HepG2 (cell line): ENCODE data around the gene PRM2. TPM values are rescaled to one million over a fixed set of nuclear protein-coding genes. Genes with fewer than 3 reads are reported as not detected.

ENCODE experiments used
- ATAC-seq: fragments of 200-7000 bp; cut with Tn5 transposase; 3 replicates; pipeline ENCODE4 v1.9.1; 2020; ENCODE audit warnings: mild to moderate bottlenecking, moderate library complexity
- BruUV-seq: library from RNA; stranded (reverse); fragments of 400-500 nt; replicated peaks from 2 replicates; lab custom pipeline; 2021; lab: Mats Ljungman, UMichigan
- CTCF ChIA-PET: fragments of 300-600 bp; formaldehyde crosslinking; extraction: SDS; loops from one replicate; lab custom pipeline; 2021; ENCODE audit warnings: low total read pairs, inconsistent platforms, low intra/inter-chr PET ratio; lab: Yijun Ruan, JAX
- POLR2A ChIA-PET: fragments of 350-600 bp; sonication (Branson Sonifier 250); formaldehyde crosslinking; loops from one replicate; lab custom pipeline; 2020; ENCODE audit warnings: antibody characterized with exemption, inconsistent platforms; lab: Yijun Ruan, JAX
- DNase-seq: peaks from one replicate; pipeline ENCODE4 v3.0.0-alpha.2; 2015; ENCODE audit warnings: low spot score
- FAIRE-seq: peaks from 3 replicates; lab custom pipeline; 2011; peaks lifted over from hg19 to GRCh38; lab: Jason Lieb, UNC
- H2AFZ ChIP-seq: one replicate; pipeline ENCODE4 v1.6.1; 2011; ENCODE audit warnings: low read length, inconsistent platforms
- H3K27ac ChIP-seq: fragments of 300-600 bp; 3 replicates; pipeline ENCODE4 v1.8.0; 2011; ENCODE audit warnings: mixed run types, mild to moderate bottlenecking, mixed read lengths, low read length, inconsistent platforms; ENCODE audit not compliant: insufficient read depth; ENCODE audit errors: extremely low read length
- H3K27me3 ChIP-seq, 2 experiments: fragments of 200-600 bp in 1 of 2; 2 replicates in 1 of 2; 3 replicates in 1 of 2; pipeline versions ENCODE4 v1.6.0 to v1.8.0; 2011; ENCODE audit warnings: low read length in 2 of 2, mild to moderate bottlenecking in 2 of 2, moderate library complexity in 2 of 2, inconsistent platforms in 1 of 2; ENCODE audit not compliant: insufficient read depth in 2 of 2, control insufficient read depth in 1 of 2
- H3K36me3 ChIP-seq, 2 experiments: fragments of 200-600 bp in 1 of 2; replicated peaks in 1 of 2; 2 replicates in 1 of 2; 3 replicates in 1 of 2; pipeline versions ENCODE4 v1.5.1 to v1.8.0; 2011; ENCODE audit warnings: low read length in 2 of 2, inconsistent platforms in 1 of 2; ENCODE audit not compliant: insufficient read depth in 2 of 2, control insufficient read depth in 1 of 2
- H3K4me1 ChIP-seq: 2 replicates; pipeline ENCODE4 v1.5.1; 2012; ENCODE audit warnings: low read length, inconsistent platforms; ENCODE audit not compliant: insufficient read depth
- H3K4me2 ChIP-seq: 2 replicates; pipeline ENCODE4 v1.6.0; 2011; ENCODE audit warnings: low read depth, low read length, inconsistent platforms
- H3K4me3 ChIP-seq, 3 experiments: fragments of 200-600 bp in 1 of 3; sonication (generic), shearing (Covaris generic) in 1 of 3; replicated peaks in 1 of 3; 2 replicates each; pipeline ENCODE4 v1.5.1; 2011 to 2016; ENCODE audit warnings: low read length in 3 of 3, inconsistent platforms in 2 of 3, low read depth in 2 of 3, mild to moderate bottlenecking in 2 of 3, control low read depth in 1 of 3, mixed read lengths in 1 of 3; ENCODE audit not compliant: insufficient read depth in 1 of 3
- H3K79me2 ChIP-seq: one replicate; pipeline ENCODE4 v1.6.1; 2011; ENCODE audit warnings: low read length, inconsistent platforms; ENCODE audit not compliant: insufficient read depth
- H3K9ac ChIP-seq: 2 replicates; pipeline ENCODE4 v1.6.0; 2011; ENCODE audit warnings: mild to moderate bottlenecking, low read depth, low read length, inconsistent platforms; ENCODE audit not compliant: insufficient read depth
- H3K9me3 ChIP-seq: 2 replicates; pipeline ENCODE4 v1.5.1; 2012; ENCODE audit warnings: mild to moderate bottlenecking, low read length
- H4K20me1 ChIP-seq: 2 replicates; pipeline ENCODE4 v1.6.0; 2011; ENCODE audit warnings: inconsistent platforms, mild to moderate bottlenecking, low read length, moderate library complexity; ENCODE audit not compliant: insufficient read depth
- HMGA1 ChIP-seq: sonication (generic); formaldehyde crosslinking; conservative IDR thresholded peaks from 2 replicates; pipeline ENCODE4 v1.4.0; 2020; ENCODE audit warnings: missing genetic modification reagents
- NCOR1 ChIP-seq: fragments of 200-600 bp; sonication (generic); IDR thresholded peaks from 2 replicates; pipeline ENCODE4 v1.7.0; 2017; ENCODE audit warnings: antibody characterized with exemption, low read length, borderline replicate concordance
- NFYB ChIP-seq: sonication (generic); formaldehyde crosslinking; IDR thresholded peaks from 2 replicates; pipeline ENCODE4 v1.4.0; 2020; ENCODE audit warnings: missing genetic modification reagents
- RARA ChIP-seq: IDR thresholded peaks from 2 replicates; pipeline ENCODE4 v1.6.1; 2016; ENCODE audit warnings: missing genetic modification reagents, missing compliant biosample characterization
- ZBTB20 ChIP-seq: sonication (generic); formaldehyde crosslinking; IDR thresholded peaks from 2 replicates; pipeline ENCODE4 v1.8.1; 2023; ENCODE audit warnings: missing genetic modification reagents, low read depth, mild to moderate bottlenecking, borderline replicate concordance
- ZEB1 ChIP-seq: IDR thresholded peaks from 2 replicates; pipeline ENCODE4 v1.6.1; 2012; ENCODE audit warnings: mild to moderate bottlenecking, low read depth, inconsistent platforms; ENCODE audit not compliant: insufficient replicate concordance
- ZNF3 ChIP-seq: IDR thresholded peaks from 2 replicates; pipeline ENCODE4 v1.7.0; 2017; ENCODE audit warnings: inconsistent platforms
- ZNF329 ChIP-seq: sonication (generic); formaldehyde crosslinking; IDR thresholded peaks from 2 replicates; pipeline ENCODE4 v1.9.0; 2021; ENCODE audit warnings: low read depth, mild to moderate bottlenecking, missing genetic modification reagents
- ZNF547 ChIP-seq: sonication (generic); formaldehyde crosslinking; IDR thresholded peaks from 2 replicates; pipeline ENCODE4 v1.5.1; 2020; ENCODE audit warnings: mild to moderate bottlenecking, missing genetic modification reagents
- WGBS: methylation state at CpG from one replicate; pipeline ENCODE4 v1.1.6; 2017; ENCODE audit warnings: low lambda C conversion rate; 5-methylcytosine and 5-hydroxymethylcytosine counted together
- in situ Hi-C: cut with HindIII; loops from 2 replicates; pipeline ENCODE4 v1.10.0; 2017; ENCODE audit warnings: low pct_unique_long_range_greater_than_20kb; ENCODE audit not compliant: extremely low pct_ligation_motif_present
- intact Hi-C: fragments of 100-400 bp; cut with micrococcal nuclease; formaldehyde crosslinking; loops from one replicate; pipeline ENCODE4 v1.10.0; 2022; ENCODE audit not compliant: unreplicated experiment
- polyA plus RNA-seq, 8 experiments: library from polyadenylated mRNA; depleted of rRNA in 3 of 8; stranded (reverse) in 7 of 8; unstranded in 1 of 8; fragments of >200 nt; fragmentation: Illumina TruSeq in 4 of 8; extraction: Trizol in 4 of 8; gene quantifications; 2 replicates each; pipeline versions ENCODE4 v1.2.1 to v1.2.3, GENCODE V29; 2011 to 2016; ENCODE audit warnings: low read depth in 4 of 8, missing spikeins in 1 of 8, mixed read lengths in 1 of 8; ENCODE audit not compliant: insufficient read depth in 1 of 8
- total RNA-seq, 5 experiments: library from RNA; depleted of rRNA; stranded (reverse); fragments of >200 nt; fragmentation: Illumina TruSeq; extraction: Trizol; gene quantifications; 2 replicates each; pipeline ENCODE4 v1.2.3, GENCODE V29; 2016; ENCODE audit warnings: low read depth in 1 of 5
- TF ChIP-seq, protein P1 (sequence below): sonication (generic); formaldehyde crosslinking; IDR thresholded peaks from 2 replicates; pipeline ENCODE4 v1.5.0; 2020; ENCODE audit warnings: mild to moderate bottlenecking, missing genetic modification reagents, borderline replicate concordance
- TF ChIP-seq, protein P2 (sequence below): IDR thresholded peaks from 2 replicates; pipeline ENCODE4 v1.6.1; 2016; ENCODE audit warnings: low read depth, control low read depth
- TF ChIP-seq, protein P3 (sequence below): sonication (generic); formaldehyde crosslinking; IDR thresholded peaks from 2 replicates; pipeline ENCODE4 v1.8.0; 2022; ENCODE audit warnings: mild to moderate bottlenecking, missing genetic modification reagents; ENCODE audit not compliant: insufficient replicate concordance

The PRM2 gene
- total and polyA plus RNA-seq, 2 of the 13 experiments (the other 11 are each of a cell fraction or from before 2014, with no cell fraction given), result 0.54 TPM; not detected in 1

DNA sequence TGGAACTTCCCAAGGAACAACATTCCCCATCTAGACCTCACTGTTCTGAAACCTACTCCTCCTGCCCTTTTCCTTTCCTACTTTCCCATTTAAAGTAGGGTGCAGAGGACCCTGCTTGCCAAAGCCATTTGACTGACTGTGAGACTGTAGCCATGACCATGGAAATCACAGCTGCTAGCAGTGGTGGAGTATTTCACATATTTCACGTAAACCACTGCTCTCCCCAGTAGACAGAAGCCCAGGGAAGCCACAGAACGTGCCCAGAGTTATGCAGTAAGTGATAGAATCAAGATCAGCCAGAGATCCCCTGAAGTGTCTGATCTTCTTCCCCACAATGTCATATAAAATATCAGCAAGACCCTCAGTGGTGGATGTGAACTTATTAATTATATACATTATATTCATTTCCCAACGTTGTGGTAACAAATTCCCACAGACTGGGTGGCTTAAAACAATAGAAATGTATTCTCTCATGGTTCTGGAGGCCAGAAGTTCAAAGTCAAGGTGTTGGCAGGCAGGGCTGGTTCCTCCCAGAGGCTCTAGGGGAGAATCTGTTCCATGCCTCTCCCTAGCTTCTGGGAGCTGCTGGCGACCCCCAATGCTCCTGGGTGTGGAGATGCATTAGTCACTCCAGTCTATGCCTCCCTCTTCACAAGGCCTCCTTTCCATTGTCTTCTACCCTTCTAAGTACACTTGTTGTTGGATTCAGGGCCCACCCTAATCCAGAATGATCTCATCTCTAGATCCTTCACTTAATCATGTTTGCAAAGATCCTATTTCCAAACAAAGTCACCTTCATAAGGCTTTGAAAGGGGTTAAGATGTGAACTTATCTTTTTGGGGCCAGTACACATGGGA is 25.6 kb upstream of the PRM2 start:
- no peak overlapping the region for H3K9ac ChIP-seq
- in situ Hi-C loops, result no loop called here
- no TSS peak for BruUV-seq
- intact Hi-C loops, result no loop called here
- H3K79me2 ChIP-seq, result no peaks in the 10 kb centered on the region
- no peaks in the 10 kb centered on the region for H4K20me1 ChIP-seq
- H3K9me3 ChIP-seq, result no peaks in the 10 kb centered on the region
- WGBS, result 26% methylated on average over 4 of the region's 4 CpGs
- H3K27ac ChIP-seq, result no peak overlapping the region
- H3K4me1 ChIP-seq, result peaks cover 81% of the 10 kb centered on the region
- POLR2A ChIA-PET, result interaction anchor here (1.9 to 2.7 kb wide), 2 partner anchors 22 to 46 kb away, joined by 5 to 6 read pairs; partner anchors contain the start of gene SOCS1
- no peaks in the 10 kb centered on the region for H3K36me3 ChIP-seq
- CTCF ChIA-PET, result no interaction called here
- no peaks in the 10 kb centered on the region for H3K27me3 ChIP-seq
- no peak for ATAC-seq
- no peak overlapping the region for H3K4me2 ChIP-seq
- H2AFZ ChIP-seq, result no peak overlapping the region
- DNase-seq, result no peak
- no peak overlapping the region for H3K4me3 ChIP-seq
- TF ChIP-seq ZNF3, result peak; percentile 72; the same call in 1 of the 2 replicates
- 0 out of 2 replicates have a peak, but pooled peaks have one; percentile 38 for TF ChIP-seq ZNF329 (CRISPR knock-in tag)
- TF ChIP-seq ZBTB20 (CRISPR knock-in tag), result peak; percentile 32; the same call in 1 of the 2 replicates
- TF ChIP-seq ZEB1, result no peak
- no peak for TF ChIP-seq ZNF547 (CRISPR knock-in tag)
- TF ChIP-seq, protein P1, sequence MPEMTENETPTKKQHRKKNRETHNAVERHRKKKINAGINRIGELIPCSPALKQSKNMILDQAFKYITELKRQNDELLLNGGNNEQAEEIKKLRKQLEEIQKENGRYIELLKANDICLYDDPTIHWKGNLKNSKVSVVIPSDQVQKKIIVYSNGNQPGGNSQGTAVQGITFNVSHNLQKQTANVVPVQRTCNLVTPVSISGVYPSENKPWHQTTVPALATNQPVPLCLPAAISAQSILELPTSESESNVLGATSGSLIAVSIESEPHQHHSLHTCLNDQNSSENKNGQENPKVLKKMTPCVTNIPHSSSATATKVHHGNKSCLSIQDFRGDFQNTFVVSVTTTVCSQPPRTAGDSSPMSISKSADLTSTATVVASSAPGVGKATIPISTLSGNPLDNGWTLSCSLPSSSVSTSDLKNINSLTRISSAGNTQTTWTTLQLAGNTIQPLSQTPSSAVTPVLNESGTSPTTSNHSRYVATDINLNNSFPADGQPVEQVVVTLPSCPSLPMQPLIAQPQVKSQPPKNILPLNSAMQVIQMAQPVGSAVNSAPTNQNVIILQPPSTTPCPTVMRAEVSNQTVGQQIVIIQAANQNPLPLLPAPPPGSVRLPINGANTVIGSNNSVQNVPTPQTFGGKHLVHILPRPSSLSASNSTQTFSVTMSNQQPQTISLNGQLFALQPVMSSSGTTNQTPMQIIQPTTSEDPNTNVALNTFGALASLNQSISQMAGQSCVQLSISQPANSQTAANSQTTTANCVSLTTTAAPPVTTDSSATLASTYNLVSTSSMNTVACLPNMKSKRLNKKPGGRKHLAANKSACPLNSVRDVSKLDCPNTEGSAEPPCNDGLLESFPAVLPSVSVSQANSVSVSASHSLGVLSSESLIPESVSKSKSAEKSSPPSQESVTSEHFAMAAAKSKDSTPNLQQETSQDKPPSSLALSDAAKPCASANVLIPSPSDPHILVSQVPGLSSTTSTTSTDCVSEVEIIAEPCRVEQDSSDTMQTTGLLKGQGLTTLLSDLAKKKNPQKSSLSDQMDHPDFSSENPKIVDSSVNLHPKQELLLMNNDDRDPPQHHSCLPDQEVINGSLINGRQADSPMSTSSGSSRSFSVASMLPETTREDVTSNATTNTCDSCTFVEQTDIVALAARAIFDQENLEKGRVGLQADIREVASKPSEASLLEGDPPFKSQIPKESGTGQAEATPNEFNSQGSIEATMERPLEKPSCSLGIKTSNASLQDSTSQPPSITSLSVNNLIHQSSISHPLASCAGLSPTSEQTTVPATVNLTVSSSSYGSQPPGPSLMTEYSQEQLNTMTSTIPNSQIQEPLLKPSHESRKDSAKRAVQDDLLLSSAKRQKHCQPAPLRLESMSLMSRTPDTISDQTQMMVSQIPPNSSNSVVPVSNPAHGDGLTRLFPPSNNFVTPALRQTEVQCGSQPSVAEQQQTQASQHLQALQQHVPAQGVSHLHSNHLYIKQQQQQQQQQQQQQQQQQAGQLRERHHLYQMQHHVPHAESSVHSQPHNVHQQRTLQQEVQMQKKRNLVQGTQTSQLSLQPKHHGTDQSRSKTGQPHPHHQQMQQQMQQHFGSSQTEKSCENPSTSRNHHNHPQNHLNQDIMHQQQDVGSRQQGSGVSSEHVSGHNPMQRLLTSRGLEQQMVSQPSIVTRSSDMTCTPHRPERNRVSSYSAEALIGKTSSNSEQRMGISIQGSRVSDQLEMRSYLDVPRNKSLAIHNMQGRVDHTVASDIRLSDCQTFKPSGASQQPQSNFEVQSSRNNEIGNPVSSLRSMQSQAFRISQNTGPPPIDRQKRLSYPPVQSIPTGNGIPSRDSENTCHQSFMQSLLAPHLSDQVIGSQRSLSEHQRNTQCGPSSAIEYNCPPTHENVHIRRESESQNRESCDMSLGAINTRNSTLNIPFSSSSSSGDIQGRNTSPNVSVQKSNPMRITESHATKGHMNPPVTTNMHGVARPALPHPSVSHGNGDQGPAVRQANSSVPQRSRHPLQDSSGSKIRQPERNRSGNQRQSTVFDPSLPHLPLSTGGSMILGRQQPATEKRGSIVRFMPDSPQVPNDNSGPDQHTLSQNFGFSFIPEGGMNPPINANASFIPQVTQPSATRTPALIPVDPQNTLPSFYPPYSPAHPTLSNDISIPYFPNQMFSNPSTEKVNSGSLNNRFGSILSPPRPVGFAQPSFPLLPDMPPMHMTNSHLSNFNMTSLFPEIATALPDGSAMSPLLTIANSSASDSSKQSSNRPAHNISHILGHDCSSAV (CRISPR knock-in tag), result no peak
- no peak for TF ChIP-seq HMGA1
- TF ChIP-seq, protein P2, sequence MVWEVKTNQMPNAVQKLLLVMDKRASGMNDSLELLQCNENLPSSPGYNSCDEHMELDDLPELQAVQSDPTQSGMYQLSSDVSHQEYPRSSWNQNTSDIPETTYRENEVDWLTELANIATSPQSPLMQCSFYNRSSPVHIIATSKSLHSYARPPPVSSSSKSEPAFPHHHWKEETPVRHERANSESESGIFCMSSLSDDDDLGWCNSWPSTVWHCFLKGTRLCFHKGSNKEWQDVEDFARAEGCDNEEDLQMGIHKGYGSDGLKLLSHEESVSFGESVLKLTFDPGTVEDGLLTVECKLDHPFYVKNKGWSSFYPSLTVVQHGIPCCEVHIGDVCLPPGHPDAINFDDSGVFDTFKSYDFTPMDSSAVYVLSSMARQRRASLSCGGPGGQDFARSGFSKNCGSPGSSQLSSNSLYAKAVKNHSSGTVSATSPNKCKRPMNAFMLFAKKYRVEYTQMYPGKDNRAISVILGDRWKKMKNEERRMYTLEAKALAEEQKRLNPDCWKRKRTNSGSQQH (CRISPR knock-in tag), result peak; percentile 32; the same call in 1 of the 2 replicates
- no peak for TF ChIP-seq NFYB (CRISPR knock-in tag)
- TF ChIP-seq, protein P3, sequence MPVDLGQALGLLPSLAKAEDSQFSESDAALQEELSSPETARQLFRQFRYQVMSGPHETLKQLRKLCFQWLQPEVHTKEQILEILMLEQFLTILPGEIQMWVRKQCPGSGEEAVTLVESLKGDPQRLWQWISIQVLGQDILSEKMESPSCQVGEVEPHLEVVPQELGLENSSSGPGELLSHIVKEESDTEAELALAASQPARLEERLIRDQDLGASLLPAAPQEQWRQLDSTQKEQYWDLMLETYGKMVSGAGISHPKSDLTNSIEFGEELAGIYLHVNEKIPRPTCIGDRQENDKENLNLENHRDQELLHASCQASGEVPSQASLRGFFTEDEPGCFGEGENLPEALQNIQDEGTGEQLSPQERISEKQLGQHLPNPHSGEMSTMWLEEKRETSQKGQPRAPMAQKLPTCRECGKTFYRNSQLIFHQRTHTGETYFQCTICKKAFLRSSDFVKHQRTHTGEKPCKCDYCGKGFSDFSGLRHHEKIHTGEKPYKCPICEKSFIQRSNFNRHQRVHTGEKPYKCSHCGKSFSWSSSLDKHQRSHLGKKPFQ, result peak; percentile 26
- peak; percentile 54 for TF ChIP-seq RARA
- 0 out of 2 replicates have a peak, but pooled peaks have one; percentile 55 for TF ChIP-seq NCOR1
- TF ChIP-seq, all 625 proteins: peak for 7
- FAIRE-seq, result no peak
